WTC11 (cell line): Measurements from ENCODE around the gene AMY1B. TPM values are rescaled to one million over a fixed set of nuclear protein-coding genes. Genes with fewer than 3 reads are reported as not detected.
"Not testable (repeated sequence)": the region's sequence is repeated elsewhere in the genome, so short reads cannot be mapped to it uniquely, and the experiment has no call there.

Experiments
- ATAC-seq: fragments of 200-7000 bp; cut with Tn5 transposase; 2 replicates; pipeline ENCODE4 v1.10.0; 2021; ENCODE audit warnings: mild to moderate bottlenecking, moderate library complexity
- CTCF ChIA-PET: fragments of 300-600 bp; sonication (Branson Sonifier 250); formaldehyde crosslinking; loops from one replicate; lab custom pipeline; 2021; ENCODE audit warnings: antibody characterized with exemption; lab: Charles Lee
- POLR2A ChIA-PET: fragments of 350-600 bp; sonication (Branson Sonifier 250); formaldehyde crosslinking; loops from one replicate; lab custom pipeline; 2021; ENCODE audit warnings: antibody characterized with exemption; lab: Charles Lee
- DNase-seq: peaks from one replicate; pipeline ENCODE4 v3.0.0; 2021; ENCODE audit warnings: low spot score
- H3K27ac Mint-ChIP-seq: 2 replicates; pipeline ENCODE4 v1.8.0; 2021; ENCODE audit warnings: mixed read lengths
- H3K27me3 Mint-ChIP-seq: 2 replicates; pipeline ENCODE4 v1.8.0; 2021; ENCODE audit warnings: low read depth, mild to moderate bottlenecking, moderate library complexity, mixed read lengths
- H3K36me3 Mint-ChIP-seq: 2 replicates; pipeline ENCODE4 v1.8.0; 2021; ENCODE audit warnings: mixed read lengths
- H3K4me1 Mint-ChIP-seq: 2 replicates; pipeline ENCODE4 v1.8.0; 2022; ENCODE audit warnings: mixed read lengths
- H3K4me3 Mint-ChIP-seq: 2 replicates; pipeline ENCODE4 v1.8.0; 2021; ENCODE audit warnings: mild to moderate bottlenecking, moderate library complexity, mixed read lengths
- H3K9me3 Mint-ChIP-seq: 2 replicates; pipeline ENCODE4 v1.8.0; 2021; ENCODE audit warnings: mixed read lengths
- total RNA-seq: library from RNA; stranded (reverse); gene quantifications from 3 replicates; pipeline ENCODE4 v1.2.3, GENCODE V29; 2021

Gene AMY1B
- total RNA-seq, 1 experiment from 2014 or later: not detected

DNA sequence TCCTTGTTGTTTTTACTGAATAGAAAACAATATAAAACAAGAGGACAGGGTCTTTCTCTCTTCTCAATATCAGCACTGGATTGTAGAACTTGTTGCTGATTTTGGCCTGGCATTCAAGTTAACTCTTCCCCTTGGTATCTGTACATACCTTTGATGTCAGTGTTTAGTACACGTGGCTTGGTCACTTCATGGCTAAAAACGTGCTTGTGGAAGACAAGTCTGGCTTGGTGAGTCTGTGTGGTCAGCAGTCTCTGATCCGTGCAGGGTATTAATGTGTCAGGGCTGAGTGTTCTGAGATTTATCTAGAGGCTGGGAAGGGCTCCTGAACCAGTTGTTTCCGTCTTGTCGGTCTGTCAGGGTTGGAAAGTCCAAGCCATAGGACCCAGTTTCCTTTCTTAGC lies 40.5 kb downstream of the AMY1B start, which contains the start of gene AMY1A:
Gene AMY1A (plus strand): TSS at position 301 of the 400 bp plus-strand sequence. CDS start 571 bp downstream, outside the sequence.
- H3K36me3 Mint-ChIP-seq, H3K9me3 Mint-ChIP-seq, DNase-seq, H3K4me1 Mint-ChIP-seq, H3K27me3 Mint-ChIP-seq, CTCF ChIA-PET, ATAC-seq, H3K4me3 Mint-ChIP-seq, H3K27ac Mint-ChIP-seq, POLR2A ChIA-PET: not testable (repeated sequence)

DNA sequence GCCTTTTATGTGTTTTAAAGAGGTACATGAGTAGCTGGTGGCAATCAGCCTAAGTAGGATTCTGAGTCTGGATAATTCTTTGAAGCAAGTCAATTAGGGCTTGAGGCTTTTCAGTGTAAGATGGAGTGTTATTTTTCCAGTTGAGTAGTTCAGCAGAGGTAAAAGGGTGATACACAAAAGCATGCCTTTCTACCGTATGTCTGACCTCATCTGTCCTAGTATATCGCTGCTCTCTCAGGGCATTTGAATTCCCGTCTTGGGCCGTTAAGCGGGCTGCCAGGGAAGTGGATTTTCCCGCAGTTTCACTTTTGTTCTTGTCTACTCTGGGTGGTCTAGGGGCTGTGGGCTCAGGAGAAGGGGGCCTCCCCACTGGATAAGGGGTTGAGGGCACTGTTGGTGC lies 41.9 kb downstream of the AMY1B start:
- CTCF ChIA-PET, H3K36me3 Mint-ChIP-seq, H3K27ac Mint-ChIP-seq, POLR2A ChIA-PET, H3K9me3 Mint-ChIP-seq, H3K27me3 Mint-ChIP-seq, ATAC-seq, H3K4me3 Mint-ChIP-seq, DNase-seq, H3K4me1 Mint-ChIP-seq: not testable (repeated sequence)

GRCh38 chr1:103650889-103651288 lies 45.1 kb downstream of the AMY1B start:
- H3K36me3 Mint-ChIP-seq, H3K27ac Mint-ChIP-seq, CTCF ChIA-PET: not testable (repeated sequence)

GRCh38 chr1:103650305-103650704 lies 45.7 kb downstream of the AMY1B start:
- POLR2A ChIA-PET, H3K27me3 Mint-ChIP-seq, H3K4me3 Mint-ChIP-seq, H3K36me3 Mint-ChIP-seq, ATAC-seq, H3K27ac Mint-ChIP-seq, H3K9me3 Mint-ChIP-seq, DNase-seq, CTCF ChIA-PET, H3K4me1 Mint-ChIP-seq: not testable (repeated sequence)

More at GRCh38 chr1:103650889-103651288, 45.1 kb downstream of the AMY1B start:
- DNase-seq, H3K9me3 Mint-ChIP-seq, H3K4me1 Mint-ChIP-seq, ATAC-seq, POLR2A ChIA-PET, H3K27me3 Mint-ChIP-seq, H3K4me3 Mint-ChIP-seq: not testable (repeated sequence)

DNA sequence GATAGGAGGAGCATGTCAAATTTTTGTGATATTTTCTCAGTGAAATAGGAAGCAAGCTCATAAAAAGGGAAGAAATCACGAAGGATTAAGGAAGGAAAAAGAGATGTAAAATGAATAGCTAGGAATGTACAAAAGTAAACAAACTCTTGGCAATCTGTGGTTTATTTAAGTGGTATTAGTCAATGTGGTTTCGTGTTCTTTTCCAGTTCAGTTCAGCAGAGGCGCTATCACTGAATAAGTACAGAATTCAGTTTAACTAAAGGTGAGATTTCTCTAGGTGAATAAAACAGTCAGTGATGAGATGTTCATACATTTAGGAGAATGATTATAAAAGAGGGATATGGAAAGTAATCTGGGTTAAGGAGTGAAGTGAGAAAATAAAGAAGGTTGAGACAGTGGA lies 52.1 kb downstream of the AMY1B start:
- ATAC-seq, H3K27ac Mint-ChIP-seq, CTCF ChIA-PET, H3K4me1 Mint-ChIP-seq, H3K27me3 Mint-ChIP-seq, DNase-seq, H3K36me3 Mint-ChIP-seq, H3K4me3 Mint-ChIP-seq, POLR2A ChIA-PET, H3K9me3 Mint-ChIP-seq: not testable (repeated sequence)

- CTCF ChIA-PET, H3K27me3 Mint-ChIP-seq, H3K36me3 Mint-ChIP-seq, ATAC-seq, H3K4me3 Mint-ChIP-seq, H3K9me3 Mint-ChIP-seq, POLR2A ChIA-PET, H3K4me1 Mint-ChIP-seq, DNase-seq, H3K27ac Mint-ChIP-seq: not testable (repeated sequence)
Measured at GRCh38 chr1:103641194-103641593, 54.8 kb downstream of the AMY1B start.

Other genes starting within 250 kb of the AMY1B start
- 16.4 to 17.6 TPM (median 17.6 TPM) in 3 replicates for gene RNPC3, start 170.5 kb downstream of the AMY1B start, total RNA-seq
- gene AMY2B, start 124.6 kb downstream of the AMY1B start, total RNA-seq: 2.7 to 3.3 TPM (median 3.2 TPM) in 3 replicates
- gene AMY2A, start 78.8 kb downstream of the AMY1B start, total RNA-seq: 0.48 to 0.55 TPM (median 0.55 TPM) in 3 replicates
- not detected in 3 replicates for gene AMY1A, start 40.5 kb downstream of the AMY1B start, total RNA-seq
- gene AMY1C, start 53.7 kb upstream of the AMY1B start, total RNA-seq: not detected in 3 replicates